H1 (cell line): ENCODE measurements around the gene DPYD. TPM values are rescaled to one million over a fixed set of nuclear protein-coding genes. Genes with fewer than 3 reads are reported as not detected.

Experiments
- CTCF ChIA-PET: fragments of 300-600 bp; sonication (Branson Sonifier 250); formaldehyde crosslinking; loops from one replicate; lab custom pipeline; 2021; ENCODE audit not compliant: partially characterized antibody; lab: Charles Lee
- POLR2A ChIA-PET: fragments of 300-600 bp; sonication (Branson Sonifier 250); formaldehyde crosslinking; loops from one replicate; lab custom pipeline; 2021; ENCODE audit warnings: inconsistent platforms; ENCODE audit not compliant: partially characterized antibody; lab: Charles Lee
- DNase-seq, 2 experiments: peaks; one replicate each; pipeline versions ENCODE4 v3.0.0 to v3.0.0-alpha.2; 2010 to 2022; ENCODE audit warnings: low spot score in 2 of 2, low read depth in 1 of 2, mixed read lengths in 1 of 2
- FAIRE-seq: peaks from 2 replicates; lab custom pipeline; 2011; peaks lifted over from hg19 to GRCh38; lab: Jason Lieb, UNC
- H2AFZ ChIP-seq: 2 replicates; pipeline ENCODE4 v1.8.1; 2012; ENCODE audit warnings: low read length, inconsistent platforms
- H2AK5ac ChIP-seq: 2 replicates; pipeline ENCODE4 v1.6.1; 2013; ENCODE audit warnings: low read depth, low read length
- H2BK120ac ChIP-seq: replicated peaks from 2 replicates; pipeline ENCODE3; 2013; ENCODE audit warnings: low read depth, low read length, inconsistent platforms
- H2BK12ac ChIP-seq: 2 replicates; pipeline ENCODE4 v1.6.1; 2013; ENCODE audit warnings: low read depth, low read length
- H2BK15ac ChIP-seq: 2 replicates; pipeline ENCODE4 v1.6.1; 2013; ENCODE audit warnings: low read length
- H2BK20ac ChIP-seq: 2 replicates; pipeline ENCODE4 v1.6.1; 2013; ENCODE audit warnings: low read length
- H2BK5ac ChIP-seq: 2 replicates; pipeline ENCODE4 v1.6.1; 2013; ENCODE audit warnings: low read depth, low read length
- H3K14ac ChIP-seq: 2 replicates; pipeline ENCODE4 v1.6.1; 2013; ENCODE audit warnings: inconsistent platforms; ENCODE audit not compliant: insufficient read length
- H3K18ac ChIP-seq: 2 replicates; pipeline ENCODE4 v1.6.1; 2013; ENCODE audit warnings: low read length; ENCODE audit errors: extremely low read depth
- H3K23ac ChIP-seq: 2 replicates; pipeline ENCODE4 v1.6.1; 2013; ENCODE audit warnings: inconsistent platforms; ENCODE audit not compliant: insufficient read length
- H3K23me2 ChIP-seq: 2 replicates; pipeline ENCODE4 v1.6.1; 2013; ENCODE audit warnings: low read depth, low read length
- H3K27ac ChIP-seq: 2 replicates; pipeline ENCODE4 v1.6.1; 2011; ENCODE audit warnings: low read depth, low read length, inconsistent platforms
- H3K27me3 ChIP-seq, 4 experiments: replicated peaks in 1 of 4; 1 replicate in 1 of 4; 2 replicates in 3 of 4; pipeline versions ENCODE4 v1.6.1 to v1.8.1; 2011 to 2013; ENCODE audit warnings: low read length in 3 of 4, mild to moderate bottlenecking in 3 of 4, inconsistent platforms in 2 of 4, mixed read lengths in 2 of 4, moderate library complexity in 1 of 4; ENCODE audit not compliant: control insufficient read depth in 3 of 4, insufficient read depth in 3 of 4; ENCODE audit errors: extremely low read depth in 1 of 4
- H3K36me3 ChIP-seq, 4 experiments: 2 replicates each; pipeline versions ENCODE4 v1.6.1 to v1.8.1; 2011 to 2013; ENCODE audit warnings: mild to moderate bottlenecking in 4 of 4, low read length in 3 of 4, moderate library complexity in 2 of 4, control low read depth in 1 of 4, inconsistent platforms in 1 of 4; ENCODE audit not compliant: insufficient read depth in 4 of 4, control insufficient read depth in 2 of 4
- H3K4ac ChIP-seq: replicated peaks from 2 replicates; pipeline ENCODE3; 2013; ENCODE audit warnings: low read length, low read depth, mixed read lengths, inconsistent platforms; ENCODE audit not compliant: insufficient read length
- H3K4me1 ChIP-seq, 4 experiments: replicated peaks in 1 of 4; 1 replicate in 1 of 4; 2 replicates in 3 of 4; pipeline versions ENCODE4 v1.6.1 to v1.8.1; 2011 to 2013; ENCODE audit warnings: low read length in 3 of 4, inconsistent platforms in 2 of 4, mixed read lengths in 1 of 4; ENCODE audit not compliant: insufficient read depth in 4 of 4, control insufficient read depth in 3 of 4
- H3K4me2 ChIP-seq, 2 experiments: 2 replicates each; pipeline versions ENCODE4 v1.6.1 to v1.8.1; 2011 to 2013; ENCODE audit warnings: low read depth in 2 of 2, low read length in 2 of 2, control low read depth in 1 of 2, inconsistent platforms in 1 of 2, mild to moderate bottlenecking in 1 of 2; ENCODE audit not compliant: insufficient read depth in 1 of 2
- H3K4me3 ChIP-seq, 4 experiments: fragments of 200-600, 300-600 bp in 1 of 4; sonication (generic), shearing (Covaris generic), sonication (Bioruptor Twin) in 1 of 4; 2 replicates each; pipeline versions ENCODE4 v1.5.1 to v1.8.1; 2011 to 2016; ENCODE audit warnings: low read length in 4 of 4, low read depth in 3 of 4, control low read depth in 2 of 4, inconsistent platforms in 2 of 4, mild to moderate bottlenecking in 2 of 4, mixed read lengths in 1 of 4, moderate library complexity in 1 of 4; ENCODE audit not compliant: insufficient read depth in 2 of 4; ENCODE audit errors: extremely low read depth in 1 of 4
- H3K56ac ChIP-seq: replicated peaks from 2 replicates; pipeline ENCODE3; 2013; ENCODE audit warnings: low read depth, mild to moderate bottlenecking, mixed read lengths, low read length, inconsistent platforms; ENCODE audit not compliant: insufficient read length
- H3K79me1 ChIP-seq: 2 replicates; pipeline ENCODE4 v1.6.1; 2013; ENCODE audit warnings: low read depth, low read length, control low read depth
- H3K79me2 ChIP-seq, 2 experiments: 2 replicates each; pipeline versions ENCODE4 v1.6.1 to v1.8.1; 2012 to 2013; ENCODE audit warnings: low read length in 2 of 2, mild to moderate bottlenecking in 2 of 2, inconsistent platforms in 1 of 2; ENCODE audit not compliant: insufficient read depth in 2 of 2, control insufficient read depth in 1 of 2
- H3K9ac ChIP-seq, 4 experiments: replicated peaks in 1 of 4; 1 replicate in 1 of 4; 2 replicates in 3 of 4; pipeline versions ENCODE4 v1.6.1 to v1.8.1; 2011 to 2013; ENCODE audit warnings: low read depth in 3 of 4, low read length in 3 of 4, control low read depth in 2 of 4, mild to moderate bottlenecking in 2 of 4, moderate library complexity in 2 of 4, inconsistent platforms in 1 of 4; ENCODE audit errors: extremely low read depth in 1 of 4
- H3K9me3 ChIP-seq, 2 experiments: 2 replicates each; pipeline versions ENCODE4 v1.6.1 to v1.8.1; 2012 to 2013; ENCODE audit warnings: mild to moderate bottlenecking in 2 of 2, moderate library complexity in 2 of 2, control low read depth in 1 of 2, inconsistent platforms in 1 of 2, low read depth in 1 of 2, low read length in 1 of 2, mixed read lengths in 1 of 2; ENCODE audit not compliant: insufficient read depth in 2 of 2
- H4K20me1 ChIP-seq, 2 experiments: replicated peaks in 1 of 2; 2 replicates each; pipeline versions ENCODE3 to v1.8.1; 2011 to 2013; ENCODE audit warnings: inconsistent platforms in 2 of 2, low read length in 2 of 2, mild to moderate bottlenecking in 1 of 2; ENCODE audit not compliant: insufficient read depth in 2 of 2, control insufficient read depth in 1 of 2
- H4K5ac ChIP-seq: 2 replicates; pipeline ENCODE4 v1.6.1; 2013; ENCODE audit warnings: low read length, low read depth, mixed read lengths, inconsistent platforms; ENCODE audit not compliant: insufficient read length
- H4K8ac ChIP-seq: 2 replicates; pipeline ENCODE4 v1.8.0; 2013; ENCODE audit warnings: mild to moderate bottlenecking, moderate library complexity, low read length, inconsistent platforms; ENCODE audit not compliant: insufficient read depth; ENCODE audit errors: extremely low read depth
- H4K91ac ChIP-seq: replicated peaks from 2 replicates; pipeline ENCODE3; 2013; ENCODE audit warnings: low read length, mixed read lengths, inconsistent platforms; ENCODE audit not compliant: insufficient read length
- KDM1A ChIP-seq: fragments of 200-600, 300-600 bp; sonication (generic); IDR thresholded peaks from 2 replicates; pipeline ENCODE4 v1.7.1; 2016; ENCODE audit warnings: mild to moderate bottlenecking, low read length, borderline replicate concordance
- MAX ChIP-seq: IDR thresholded peaks from 2 replicates; pipeline ENCODE4 v1.6.1; 2012; ENCODE audit warnings: inconsistent platforms
- NANOG ChIP-seq: IDR thresholded peaks from 2 replicates; pipeline ENCODE4 v1.6.1; 2011; ENCODE audit warnings: low read length, low read depth, mild to moderate bottlenecking, inconsistent platforms; ENCODE audit not compliant: insufficient read depth, poor library complexity, severe bottlenecking
- POLR2A ChIP-seq, 2 experiments: IDR thresholded peaks; 1 replicate in 1 of 2; 2 replicates in 1 of 2; pipeline ENCODE4 v1.6.1; 2011; ENCODE audit warnings: low read depth in 2 of 2, low read length in 2 of 2, mild to moderate bottlenecking in 2 of 2; ENCODE audit errors: control extremely low read depth in 1 of 2
- SP4 ChIP-seq: IDR thresholded peaks from 2 replicates; pipeline ENCODE4 v1.6.1; 2012; ENCODE audit warnings: low read length, inconsistent platforms
- WGBS, 2 experiments: shearing (Covaris generic) in 1 of 2; methylation state at CpG; one replicate each; pipeline versions ENCODE4 v1.1.6 to v1.1.7; 2013 to 2015; ENCODE audit warnings: low lambda C conversion rate in 2 of 2, mixed read lengths in 2 of 2, inconsistent platforms in 1 of 2, low coverage in 1 of 2, missing lambda C conversion rate in 1 of 2; ENCODE audit not compliant: insufficient replicate concordance in 2 of 2, insufficient coverage in 1 of 2, insufficient read length in 1 of 2; ENCODE audit errors: extremely low coverage in 1 of 2, missing lambda C conversion rate in 1 of 2; 5-methylcytosine and 5-hydroxymethylcytosine counted together
- polyA plus RNA-seq, 7 experiments: library from polyadenylated mRNA; depleted of rRNA in 3 of 7; stranded (reverse) in 5 of 7; unstranded in 2 of 7; fragments of >200 nt in 5 of 7; fragments of 200-250 nt in 2 of 7; gene quantifications; 1 replicate in 5 of 7; 2 replicates in 1 of 7; 4 replicates in 1 of 7; pipeline versions ENCODE4 v1.2.1 to v1.2.3, GENCODE V29; 2011 to 2013; ENCODE audit warnings: missing spikeins in 2 of 7, mixed read lengths in 2 of 7
- total RNA-seq: library from RNA; stranded (reverse); fragmentation: NEBNext Ultra II Directional; extraction: Animal tissue kit (Norgen Biotek cat#: 25700); gene quantifications from 2 replicates; pipeline ENCODE4 v1.2.1, GENCODE V29; 2021

DPYD gene
- total and polyA plus RNA-seq, 2 of the 8 experiments (the other 6 are each of a cell fraction or from before 2014, with no cell fraction given) = 0.29 to 0.73 TPM

- POLR2A ChIA-PET = no interaction called here
- FAIRE-seq = no peak
Measured at GRCh38 chr1:97424209-97424608, 496.6 kb downstream of the DPYD start.

More at GRCh38 chr1:97424209-97424608, 496.6 kb downstream of the DPYD start:
- Histone ChIP-seq H2BK20ac (no peak overlapping the region), H2BK120ac (no peak overlapping the region), H3K79me2 (no peaks in the 10 kb centered on the region), H3K9me3 (no peaks in the 10 kb centered on the region), H4K91ac (no peak overlapping the region), H3K36me3 (no peaks in the 10 kb centered on the region), H3K23me2 (no peaks in the 10 kb centered on the region), H3K14ac (no peak overlapping the region), H3K4me2 (no peak overlapping the region), H3K56ac (no peak overlapping the region), H3K18ac (no peak overlapping the region), H2BK12ac (no peak overlapping the region), H4K8ac (no peak overlapping the region), H2BK5ac (no peak overlapping the region), H2AFZ (no peak overlapping the region), H3K4ac (no peak overlapping the region), H3K9ac (no peak overlapping the region), H3K4me3 (no peak overlapping the region), H4K5ac (no peak overlapping the region), H3K4me1 (no peaks in the 10 kb centered on the region), H3K27me3 (no peaks in the 10 kb centered on the region), H3K27ac (no peak overlapping the region), H2BK15ac (no peak overlapping the region), H2AK5ac (no peak overlapping the region), H4K20me1 (no peaks in the 10 kb centered on the region), H3K23ac (no peak overlapping the region), H3K79me1 (no peaks in the 10 kb centered on the region)
- no peak for DNase-seq
- TF ChIP-seq SP4 (no peak), NANOG (no peak), POLR2A (IDR thresholded peaks at IDR 0.05; ENCODE audit: control extremely low read depth in 1 of 2, low read depth in 2 of 2, low read length in 2 of 2) (no peak), MAX (no peak), KDM1A (no peak)
- 100% methylated on average over 1 of the region's 1 CpG; no CpG with 5 or more reads in 1 of the 2 experiments for WGBS, 2 experiments
- CTCF ChIA-PET = no interaction called here
